GM23338 (cell line): ENCODE measurements around the gene WRAP53. TPM values are rescaled to one million over a fixed set of nuclear protein-coding genes. Genes with fewer than 3 reads are reported as not detected.

Experiments used
- ATAC-seq: fragments of 200-7000 bp; cut with Tn5 transposase; 3 replicates; pipeline ENCODE4 v1.9.1; 2020
- DNase-seq: peaks from one replicate; pipeline ENCODE4 v3.0.0-alpha.2; 2015; ENCODE audit warnings: low spot score
- H2AFZ ChIP-seq: fragments of 200-600 bp; sonication (generic); 2 replicates; pipeline ENCODE4 v1.8.0; 2016; ENCODE audit warnings: antibody characterized with exemption, mild to moderate bottlenecking, moderate library complexity
- H3F3A ChIP-seq: fragments of 200-600 bp; sonication (generic); replicated peaks from 2 replicates; pipeline ENCODE4 v1.8.0; 2017; ENCODE audit warnings: antibody characterized with exemption, mixed run types, low read depth
- H3K27ac ChIP-seq: fragments of 200-600 bp; sonication (generic); 2 replicates; pipeline ENCODE4 v1.6.1; 2016; ENCODE audit warnings: low read depth
- H3K27me3 ChIP-seq: fragments of 200-600 bp; sonication (generic); 2 replicates; pipeline ENCODE4 v1.8.0; 2016; ENCODE audit warnings: mild to moderate bottlenecking, mixed run types, moderate library complexity; ENCODE audit not compliant: insufficient read depth
- H3K36me3 ChIP-seq: fragments of 200-600 bp; sonication (generic); 2 replicates; pipeline ENCODE4 v1.8.0; 2016; ENCODE audit warnings: mild to moderate bottlenecking; ENCODE audit not compliant: insufficient read depth
- H3K4me1 ChIP-seq: fragments of 200-600 bp; sonication (generic); 2 replicates; pipeline ENCODE4 v1.8.0; 2016; ENCODE audit warnings: mild to moderate bottlenecking, moderate library complexity; ENCODE audit not compliant: insufficient read depth
- H3K4me2 ChIP-seq: fragments of 200-600 bp; sonication (generic); 2 replicates; pipeline ENCODE4 v1.7.1; 2017; ENCODE audit warnings: mixed run types
- H3K4me3 ChIP-seq: fragments of 200-600 bp; sonication (generic); 2 replicates; pipeline ENCODE4 v1.6.1; 2016; ENCODE audit warnings: mixed run types
- H3K79me2 ChIP-seq: fragments of 200-600 bp; sonication (generic); replicated peaks from 2 replicates; pipeline ENCODE4 v1.8.0; 2017; ENCODE audit warnings: mild to moderate bottlenecking; ENCODE audit not compliant: insufficient read depth
- H3K9me2 ChIP-seq: fragments of 200-600 bp; sonication (generic); 2 replicates; pipeline ENCODE4 v1.8.0; 2017; ENCODE audit not compliant: insufficient read depth
- H4K20me1 ChIP-seq: fragments of 200-600 bp; sonication (generic); replicated peaks from 2 replicates; pipeline ENCODE4 v1.8.0; 2017; ENCODE audit warnings: mild to moderate bottlenecking; ENCODE audit not compliant: insufficient read depth
- H3K27ac Mint-ChIP-seq: 2 replicates; pipeline ENCODE4 v1.8.0; 2020; ENCODE audit warnings: inconsistent platforms, mild to moderate bottlenecking, moderate library complexity, mixed read lengths
- H3K27me3 Mint-ChIP-seq: 3 replicates; pipeline ENCODE4 v1.8.0; 2022; ENCODE audit warnings: low read depth, mild to moderate bottlenecking, moderate library complexity, mixed read lengths, inconsistent platforms; ENCODE audit not compliant: insufficient read depth, poor library complexity
- H3K36me3 Mint-ChIP-seq: 3 replicates; pipeline ENCODE4 v1.8.0; 2021; ENCODE audit warnings: low read depth, mild to moderate bottlenecking, inconsistent platforms, moderate library complexity, mixed read lengths
- H3K4me1 Mint-ChIP-seq: 3 replicates; pipeline ENCODE4 v1.8.0; 2020; ENCODE audit warnings: mild to moderate bottlenecking, inconsistent platforms, mixed read lengths
- H3K4me3 Mint-ChIP-seq: 3 replicates; pipeline ENCODE4 v1.8.0; 2021; ENCODE audit warnings: moderate library complexity, mild to moderate bottlenecking, inconsistent platforms, mixed read lengths
- H3K9me3 Mint-ChIP-seq: 3 replicates; pipeline ENCODE4 v1.8.0; 2020; ENCODE audit warnings: moderate library complexity, mild to moderate bottlenecking, inconsistent platforms, mixed read lengths
- CREB1 ChIP-seq: fragments of 250-450 bp; sonication (Bioruptor Pico); IDR thresholded peaks from 2 replicates; pipeline ENCODE4 v1.5.0; 2020; ENCODE audit warnings: low read depth, mild to moderate bottlenecking, moderate library complexity
- EZH2 ChIP-seq: fragments of 200-600 bp; sonication (generic); IDR thresholded peaks from one replicate; pipeline ENCODE4 v1.8.0; 2017; ENCODE audit warnings: antibody characterized with exemption, mild to moderate bottlenecking, low read depth; ENCODE audit not compliant: unreplicated experiment
- EZH2phosphoT487 ChIP-seq: fragments of 200-600 bp; sonication (generic); IDR thresholded peaks from one replicate; pipeline ENCODE4 v1.8.1; 2018; ENCODE audit warnings: antibody characterized with exemption; ENCODE audit not compliant: unreplicated experiment
- JUNB ChIP-seq: IDR thresholded peaks from one replicate; pipeline ENCODE4 v1.6.1; 2016; ENCODE audit warnings: antibody characterized with exemption; ENCODE audit not compliant: unreplicated experiment
- NANOG ChIP-seq: IDR thresholded peaks from 2 replicates; pipeline ENCODE4 v1.6.1; 2016; ENCODE audit warnings: antibody characterized with exemption, borderline replicate concordance
- POLR2AphosphoS5 ChIP-seq: IDR thresholded peaks from 2 replicates; pipeline ENCODE4 v1.6.1; 2016; ENCODE audit warnings: antibody characterized with exemption, low read depth
- REST ChIP-seq: IDR thresholded peaks from one replicate; pipeline ENCODE4 v1.6.1; 2018; ENCODE audit warnings: antibody characterized with exemption; ENCODE audit not compliant: unreplicated experiment
- STAT1 ChIP-seq: IDR thresholded peaks from one replicate; pipeline ENCODE4 v1.6.1; 2016; ENCODE audit warnings: antibody characterized with exemption; ENCODE audit not compliant: unreplicated experiment
- ZNF114 ChIP-seq: fragments of 250-450 bp; sonication (Bioruptor Pico); IDR thresholded peaks from 2 replicates; pipeline ENCODE4 v1.5.0; 2020; ENCODE audit warnings: mild to moderate bottlenecking, moderate library complexity
- ZNF331 ChIP-seq: fragments of 250-450 bp; sonication (Bioruptor Pico); IDR thresholded peaks from 2 replicates; pipeline ENCODE4 v1.5.0; 2020; ENCODE audit warnings: low read depth, mild to moderate bottlenecking, moderate library complexity
- ZNF462 ChIP-seq: fragments of 250-450 bp; sonication (Bioruptor Pico); IDR thresholded peaks from 2 replicates; pipeline ENCODE4 v1.5.0; 2020; ENCODE audit warnings: mild to moderate bottlenecking, moderate library complexity
- polyA plus RNA-seq: library from polyadenylated mRNA; unstranded; fragments of >200 nt; fragmentation: Nextera tagmentation; extraction: Ambion mirVana; gene quantifications from 2 replicates; pipeline ENCODE4 v1.2.1, GENCODE V29; 2016
- total RNA-seq: library from RNA; depleted of rRNA; stranded (reverse); fragments of >200 nt; shearing (Covaris generic); gene quantifications from 2 replicates; pipeline ENCODE4 v1.2.3, GENCODE V29; 2014
- TF ChIP-seq, protein P1 (sequence below), 2 experiments: fragments of 200-600 bp in 1 of 2; sonication (generic) in 1 of 2; conservative IDR thresholded peaks; 2 replicates each; pipeline versions ENCODE4 v1.5.1 to v1.6.1; 2016 to 2017; ENCODE audit warnings: antibody characterized with exemption in 2 of 2, low read depth in 2 of 2, mild to moderate bottlenecking in 2 of 2, moderate library complexity in 1 of 2
- TF ChIP-seq, protein P2 (sequence below): IDR thresholded peaks from 2 replicates; pipeline ENCODE4 v1.6.1; 2016; ENCODE audit warnings: antibody characterized with exemption

The WRAP53 gene
- total and polyA plus RNA-seq, 2 experiments from 2014 or later: 28.1 to 33.3 TPM

DNA sequence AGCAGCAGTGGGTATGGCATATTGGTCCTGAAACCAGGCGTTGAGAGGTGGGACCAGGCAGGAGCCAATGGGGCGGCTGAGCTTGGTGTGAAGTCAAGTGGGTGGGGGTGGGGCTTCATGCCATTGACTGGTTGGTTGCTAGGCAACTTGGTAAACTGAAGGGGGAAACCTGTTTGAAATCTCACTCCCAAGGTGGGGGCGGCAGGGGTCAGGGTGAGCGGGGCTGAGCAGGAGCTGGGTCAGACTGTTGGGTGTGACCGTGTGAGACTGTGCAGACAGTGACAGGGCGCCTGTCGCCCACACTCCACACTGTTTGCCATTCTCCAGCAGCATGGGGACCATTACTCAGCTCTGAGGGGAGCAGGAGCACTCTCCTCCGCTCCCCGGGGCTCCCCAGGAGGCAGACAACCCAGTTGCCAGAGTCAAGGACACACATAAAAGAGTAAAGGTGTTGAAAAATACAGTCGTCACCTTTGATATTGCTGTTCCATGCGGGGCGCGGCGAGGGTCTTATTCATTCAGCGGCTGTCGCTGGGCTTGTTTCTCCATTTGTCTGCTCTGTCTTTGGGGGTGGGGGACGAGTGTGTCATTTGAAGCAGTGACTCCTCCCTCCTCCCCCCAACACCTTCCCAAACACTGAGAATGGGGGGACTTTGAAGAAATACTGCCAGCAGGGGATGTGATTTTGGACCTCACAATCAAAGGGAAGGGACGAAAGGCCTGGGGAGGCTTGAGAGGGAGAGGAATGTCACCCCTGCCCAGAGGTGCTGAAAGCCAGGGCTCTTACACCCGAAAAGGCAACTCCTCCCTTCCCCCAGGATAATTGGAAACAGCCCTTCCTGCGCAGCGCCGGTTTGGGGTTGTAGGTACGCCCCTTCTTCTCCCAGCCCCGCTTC, 15.6 kb downstream of the WRAP53 start:
- H4K20me1 ChIP-seq: no peaks in the 10 kb centered on the region; the same call in 1 of the 2 replicates
- no peaks in the 10 kb centered on the region for H3K79me2 ChIP-seq
- Mint-ChIP-seq H3K4me3 (peak overlapping the region; percentile 79), H3K4me1 (peaks cover 29% of the 10 kb centered on the region), H3K27ac (peak overlapping the region; percentile 31), H3K9me3 (no peaks in the 10 kb centered on the region), H3K36me3 (peaks cover 8% of the 10 kb centered on the region; the same call in 1 of the 3 replicates), H3K27me3 (peaks cover 17% of the 10 kb centered on the region)
- H3K4me1 ChIP-seq: peaks cover 22% of the 10 kb centered on the region
- H3K4me3 ChIP-seq: peak overlapping the region; percentile 89
- ATAC-seq (peak; percentile 68), DNase-seq (peak; percentile 98)
- no peak overlapping the region for H3K27ac ChIP-seq
- peak overlapping the region; percentile 99; the same call in 1 of the 2 replicates for H2AFZ ChIP-seq
- peak overlapping the region; percentile 97 for H3K4me2 ChIP-seq
- H3K27me3 ChIP-seq: peaks cover 11% of the 10 kb centered on the region
- TF ChIP-seq, protein P1, sequence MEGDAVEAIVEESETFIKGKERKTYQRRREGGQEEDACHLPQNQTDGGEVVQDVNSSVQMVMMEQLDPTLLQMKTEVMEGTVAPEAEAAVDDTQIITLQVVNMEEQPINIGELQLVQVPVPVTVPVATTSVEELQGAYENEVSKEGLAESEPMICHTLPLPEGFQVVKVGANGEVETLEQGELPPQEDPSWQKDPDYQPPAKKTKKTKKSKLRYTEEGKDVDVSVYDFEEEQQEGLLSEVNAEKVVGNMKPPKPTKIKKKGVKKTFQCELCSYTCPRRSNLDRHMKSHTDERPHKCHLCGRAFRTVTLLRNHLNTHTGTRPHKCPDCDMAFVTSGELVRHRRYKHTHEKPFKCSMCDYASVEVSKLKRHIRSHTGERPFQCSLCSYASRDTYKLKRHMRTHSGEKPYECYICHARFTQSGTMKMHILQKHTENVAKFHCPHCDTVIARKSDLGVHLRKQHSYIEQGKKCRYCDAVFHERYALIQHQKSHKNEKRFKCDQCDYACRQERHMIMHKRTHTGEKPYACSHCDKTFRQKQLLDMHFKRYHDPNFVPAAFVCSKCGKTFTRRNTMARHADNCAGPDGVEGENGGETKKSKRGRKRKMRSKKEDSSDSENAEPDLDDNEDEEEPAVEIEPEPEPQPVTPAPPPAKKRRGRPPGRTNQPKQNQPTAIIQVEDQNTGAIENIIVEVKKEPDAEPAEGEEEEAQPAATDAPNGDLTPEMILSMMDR (conservative IDR thresholded peaks at IDR 0.05; ENCODE audit: low read depth in 2 of 2): no peak
- TF ChIP-seq EZH2: no peak
- TF ChIP-seq, protein P2, sequence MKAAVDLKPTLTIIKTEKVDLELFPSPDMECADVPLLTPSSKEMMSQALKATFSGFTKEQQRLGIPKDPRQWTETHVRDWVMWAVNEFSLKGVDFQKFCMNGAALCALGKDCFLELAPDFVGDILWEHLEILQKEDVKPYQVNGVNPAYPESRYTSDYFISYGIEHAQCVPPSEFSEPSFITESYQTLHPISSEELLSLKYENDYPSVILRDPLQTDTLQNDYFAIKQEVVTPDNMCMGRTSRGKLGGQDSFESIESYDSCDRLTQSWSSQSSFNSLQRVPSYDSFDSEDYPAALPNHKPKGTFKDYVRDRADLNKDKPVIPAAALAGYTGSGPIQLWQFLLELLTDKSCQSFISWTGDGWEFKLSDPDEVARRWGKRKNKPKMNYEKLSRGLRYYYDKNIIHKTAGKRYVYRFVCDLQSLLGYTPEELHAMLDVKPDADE: no peak
- TF ChIP-seq REST: no peak
- TF ChIP-seq ZNF114: no peak
- no peak for TF ChIP-seq NANOG
- TF ChIP-seq JUNB: no peak
- no peak for TF ChIP-seq ZNF331 (CRISPR knock-in tag)
- no peak for TF ChIP-seq ZNF462 (CRISPR knock-in tag)
- no peak for TF ChIP-seq STAT1
- TF ChIP-seq POLR2AphosphoS5: no peak
- no peak for TF ChIP-seq EZH2phosphoT487
- TF ChIP-seq CREB1 (CRISPR knock-in tag): no peak
- no peaks in the 10 kb centered on the region for H3K9me2 ChIP-seq
- 0 out of 2 replicates have a peak, but pooled peaks cover 20% of the 10 kb centered on the region for H3F3A ChIP-seq
- no peaks in the 10 kb centered on the region for H3K36me3 ChIP-seq
